GM12878 (cell line): ENCODE measurements around the gene LCE1A. TPM values are rescaled to one million over a fixed set of nuclear protein-coding genes. Genes with fewer than 3 reads are reported as not detected.

ENCODE experiments used
- ATAC-seq: fragments of 200-7000 bp; cut with Tn5 transposase; 3 replicates; pipeline ENCODE4 v1.9.1; 2020; ENCODE audit warnings: mild to moderate bottlenecking, moderate library complexity
- BruUV-seq: library from RNA; stranded (reverse); fragments of 400-500 nt; replicated peaks from 2 replicates; lab custom pipeline; 2021; lab: Mats Ljungman, UMichigan
- CTCF ChIA-PET: fragments of 300-600 bp; sonication (Branson Sonifier 250); formaldehyde crosslinking; extraction: SDS; loops from one replicate; lab custom pipeline; 2021; ENCODE audit warnings: inconsistent platforms; lab: Yijun Ruan, JAX
- POLR2A ChIA-PET: fragments of 350-600 bp; formaldehyde crosslinking; extraction: SDS; loops from one replicate; lab custom pipeline; 2021; ENCODE audit warnings: inconsistent platforms; lab: Charles Lee
- RAD21 ChIA-PET: fragments of 300-600 bp; sonication (Branson Sonifier 250); formaldehyde crosslinking; loops from one replicate; lab custom pipeline; 2023; ENCODE audit warnings: antibody characterized with exemption; ENCODE audit not compliant: unreplicated experiment; lab: Charles Lee
- SMC1A ChIA-PET: fragments of 300-600 bp; sonication (Branson Sonifier 250); formaldehyde crosslinking; loops from one replicate; lab custom pipeline; 2023; ENCODE audit not compliant: unreplicated experiment, uncharacterized antibody; lab: Charles Lee
- DNase-seq: peaks from one replicate; pipeline ENCODE4 v3.0.0-alpha.2; 2011; ENCODE audit warnings: low read depth, low spot score
- FAIRE-seq: peaks from 3 replicates; lab custom pipeline; 2011; peaks lifted over from hg19 to GRCh38; lab: Jason Lieb, UNC
- H2AFZ ChIP-seq: 2 replicates; pipeline ENCODE4 v1.6.0; 2011; ENCODE audit warnings: low read depth, low read length, control low read depth; ENCODE audit not compliant: control insufficient read depth
- H3K27ac ChIP-seq: 2 replicates; pipeline ENCODE4 v1.5.1; 2011; ENCODE audit warnings: control low read depth; ENCODE audit not compliant: control insufficient read depth, insufficient read depth
- H3K27me3 ChIP-seq, 2 experiments: replicated peaks in 1 of 2; 2 replicates each; pipeline versions ENCODE4 v1.6.0 to v1.6.1; 2011; ENCODE audit warnings: low read length in 1 of 2; ENCODE audit not compliant: control insufficient read depth in 2 of 2, insufficient read depth in 2 of 2
- H3K36me3 ChIP-seq, 2 experiments: 2 replicates each; pipeline ENCODE4 v1.5.1; 2011; ENCODE audit warnings: low read length in 1 of 2; ENCODE audit not compliant: control insufficient read depth in 2 of 2, insufficient read depth in 2 of 2
- H3K4me1 ChIP-seq: 2 replicates; pipeline ENCODE4 v1.6.1; 2011; ENCODE audit warnings: mild to moderate bottlenecking, low read length, moderate library complexity, mixed read lengths; ENCODE audit not compliant: control insufficient read depth, insufficient read depth
- H3K4me2 ChIP-seq: 2 replicates; pipeline ENCODE4 v1.6.0; 2011; ENCODE audit warnings: control low read depth; ENCODE audit not compliant: control insufficient read depth, insufficient read depth
- H3K4me3 ChIP-seq: fragments of 200-600 bp; sonication (generic); 2 replicates; pipeline ENCODE4 v1.5.1; 2016
- H3K79me2 ChIP-seq: 2 replicates; pipeline ENCODE4 v1.6.0; 2011; ENCODE audit warnings: low read length; ENCODE audit not compliant: control insufficient read depth, insufficient read depth
- H3K9ac ChIP-seq: 2 replicates; pipeline ENCODE4 v1.8.0; 2011; ENCODE audit warnings: low read length, control low read depth, mixed read lengths; ENCODE audit not compliant: control insufficient read depth, insufficient read depth
- H3K9me3 ChIP-seq: replicated peaks from 3 replicates; pipeline ENCODE4 v1.5.1; 2011; ENCODE audit warnings: mild to moderate bottlenecking, low read length; ENCODE audit not compliant: control insufficient read depth, insufficient read depth
- H4K20me1 ChIP-seq: 2 replicates; pipeline ENCODE4 v1.6.0; 2011; ENCODE audit not compliant: control insufficient read depth, insufficient read depth
- CREB1 ChIP-seq: IDR thresholded peaks from 2 replicates; pipeline ENCODE4 v1.6.1; 2012; ENCODE audit warnings: low read depth, mild to moderate bottlenecking, inconsistent platforms
- DPF2 ChIP-seq: fragments of 450-650 bp; IDR thresholded peaks from 2 replicates; pipeline ENCODE4 v1.6.1; 2017; ENCODE audit warnings: mild to moderate bottlenecking
- HDAC2 ChIP-seq: fragments of 200-600 bp; sonication (generic); IDR thresholded peaks from 2 replicates; pipeline ENCODE4 v1.6.1; 2017
- IKZF1 ChIP-seq: fragments of 450-650 bp; conservative IDR thresholded peaks from 2 replicates; pipeline ENCODE4 v1.6.1; 2017; ENCODE audit warnings: antibody characterized with exemption, mild to moderate bottlenecking
- JUNB ChIP-seq: IDR thresholded peaks from 2 replicates; pipeline ENCODE4 v1.6.1; 2016; ENCODE audit warnings: antibody characterized with exemption, mild to moderate bottlenecking
- MTA3 ChIP-seq: IDR thresholded peaks from 2 replicates; pipeline ENCODE4 v1.6.1; 2012; ENCODE audit warnings: low read length, inconsistent platforms, borderline replicate concordance
- NFYA ChIP-seq: IDR thresholded peaks from 2 replicates; pipeline ENCODE4 v1.6.1; 2011; ENCODE audit warnings: low read depth, mild to moderate bottlenecking, low read length, improper control_type of control experiment, borderline replicate concordance
- NR2C2 ChIP-seq: IDR thresholded peaks from 2 replicates; pipeline ENCODE4 v1.6.1; 2011; ENCODE audit warnings: borderline replicate concordance, low read depth; ENCODE audit not compliant: control insufficient read depth, insufficient read length
- PML ChIP-seq: IDR thresholded peaks from 2 replicates; pipeline ENCODE4 v1.6.1; 2012; ENCODE audit warnings: low read length, inconsistent platforms
- RFX5 ChIP-seq: IDR thresholded peaks from 2 replicates; pipeline ENCODE4 v1.6.1; 2011; ENCODE audit warnings: low read depth, low read length, improper control_type of control experiment
- SMAD5 ChIP-seq: IDR thresholded peaks from 2 replicates; pipeline ENCODE4 v1.6.1; 2016; ENCODE audit warnings: antibody characterized with exemption, low read depth
- SMC3 ChIP-seq: IDR thresholded peaks from 2 replicates; pipeline ENCODE4 v1.6.1; 2011; ENCODE audit warnings: low read length, improper control_type of control experiment, borderline replicate concordance
- TAF1 ChIP-seq: IDR thresholded peaks from 2 replicates; pipeline ENCODE4 v1.6.1; 2011; ENCODE audit warnings: mild to moderate bottlenecking, low read depth, low read length, borderline replicate concordance
- TARDBP ChIP-seq: IDR thresholded peaks from 2 replicates; pipeline ENCODE4 v1.6.1; 2016; ENCODE audit warnings: borderline replicate concordance
- ZNF217 ChIP-seq: fragments of 450-650 bp; IDR thresholded peaks from 2 replicates; pipeline ENCODE4 v1.6.1; 2017; ENCODE audit warnings: antibody characterized with exemption, mild to moderate bottlenecking
- ZNF592 ChIP-seq: fragments of 450-650 bp; IDR thresholded peaks from 2 replicates; pipeline ENCODE4 v1.6.1; 2017; ENCODE audit warnings: mild to moderate bottlenecking, moderate library complexity
- WGBS: methylation state at CpG from one replicate; pipeline ENCODE4 v1.1.6; 2016; ENCODE audit warnings: low lambda C conversion rate; ENCODE audit not compliant: insufficient replicate concordance, insufficient coverage; ENCODE audit errors: missing lambda C conversion rate; 5-methylcytosine and 5-hydroxymethylcytosine counted together
- in situ Hi-C: fragments of 300-500 bp; cut with MboI; formaldehyde crosslinking; loops from 9 replicates; pipeline ENCODE4 v1.14.3; 2018; ENCODE audit warnings: mixed read lengths
- intact Hi-C: fragments of 100-400 bp; cut with micrococcal nuclease; formaldehyde crosslinking; loops from one replicate; pipeline ENCODE4 v1.14.2; 2022; ENCODE audit not compliant: unreplicated experiment
- polyA plus RNA-seq, 11 experiments: library from polyadenylated mRNA; depleted of rRNA in 4 of 11; unstranded in 6 of 11; stranded (reverse) in 5 of 11; fragments of >200 nt; fragmentation: Nextera tagmentation in 4 of 11; fragmentation: Illumina TruSeq in 1 of 11; extraction: Ambion mirVana in 4 of 11; extraction: Trizol in 1 of 11; gene quantifications; 1 replicate in 1 of 11; 2 replicates in 10 of 11; pipeline versions ENCODE4 v1.2.1 to v1.2.3, GENCODE V29; 2011 to 2016; ENCODE audit warnings: inconsistent platforms in 2 of 11, missing spikeins in 2 of 11, low read depth in 1 of 11
- total RNA-seq, 4 experiments: library from RNA; depleted of rRNA in 3 of 4; stranded (reverse); fragments of >200 nt in 3 of 4; fragmentation: Illumina TruSeq in 1 of 4; extraction: Trizol in 1 of 4; gene quantifications; 2 replicates each; pipeline versions ENCODE4 v1.2.1 to v1.2.3, GENCODE V29; 2013 to 2021
- TF ChIP-seq, protein P1 (sequence below): IDR thresholded peaks from 2 replicates; pipeline ENCODE4 v1.6.1; 2011; ENCODE audit warnings: borderline replicate concordance, low read depth, mild to moderate bottlenecking, moderate library complexity, mixed read lengths, low read length; ENCODE audit not compliant: insufficient read depth; ENCODE audit errors: extremely low read length
- TF ChIP-seq, protein P2 (sequence below): fragments of 450-650 bp; IDR thresholded peaks from 2 replicates; pipeline ENCODE4 v1.6.1; 2016; ENCODE audit warnings: mild to moderate bottlenecking

Gene LCE1A
- total and polyA plus RNA-seq, 10 of the 15 experiments (the other 5 are each of a cell fraction or from before 2014, with no cell fraction given), result not detected

GRCh38 chr1:152783095-152783494 lies 44.2 kb upstream of the LCE1A start:
- no peak for FAIRE-seq
- TF ChIP-seq, protein P1, sequence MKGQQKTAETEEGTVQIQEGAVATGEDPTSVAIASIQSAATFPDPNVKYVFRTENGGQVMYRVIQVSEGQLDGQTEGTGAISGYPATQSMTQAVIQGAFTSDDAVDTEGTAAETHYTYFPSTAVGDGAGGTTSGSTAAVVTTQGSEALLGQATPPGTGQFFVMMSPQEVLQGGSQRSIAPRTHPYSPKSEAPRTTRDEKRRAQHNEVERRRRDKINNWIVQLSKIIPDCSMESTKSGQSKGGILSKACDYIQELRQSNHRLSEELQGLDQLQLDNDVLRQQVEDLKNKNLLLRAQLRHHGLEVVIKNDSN, result no peak
- TF ChIP-seq CREB1 (no peak), MTA3 (no peak), IKZF1 (no peak), NFYA (no peak), HDAC2 (no peak), DPF2 (no peak), RFX5 (no peak), JUNB (no peak), TARDBP (no peak), TAF1 (no peak), SMAD5 (no peak), SMC3 (no peak), NR2C2 (no peak), ZNF217 (no peak), PML (no peak), ZNF592 (no peak)
- TF ChIP-seq, protein P2, sequence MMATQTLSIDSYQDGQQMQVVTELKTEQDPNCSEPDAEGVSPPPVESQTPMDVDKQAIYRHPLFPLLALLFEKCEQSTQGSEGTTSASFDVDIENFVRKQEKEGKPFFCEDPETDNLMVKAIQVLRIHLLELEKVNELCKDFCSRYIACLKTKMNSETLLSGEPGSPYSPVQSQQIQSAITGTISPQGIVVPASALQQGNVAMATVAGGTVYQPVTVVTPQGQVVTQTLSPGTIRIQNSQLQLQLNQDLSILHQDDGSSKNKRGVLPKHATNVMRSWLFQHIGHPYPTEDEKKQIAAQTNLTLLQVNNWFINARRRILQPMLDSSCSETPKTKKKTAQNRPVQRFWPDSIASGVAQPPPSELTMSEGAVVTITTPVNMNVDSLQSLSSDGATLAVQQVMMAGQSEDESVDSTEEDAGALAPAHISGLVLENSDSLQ, result no peak
- Histone ChIP-seq H4K20me1 (no peaks in the 10 kb centered on the region), H2AFZ (no peak overlapping the region), H3K9me3 (no peaks in the 10 kb centered on the region; the same call in 2 of the 3 replicates), H3K79me2 (no peaks in the 10 kb centered on the region), H3K9ac (no peak overlapping the region), H3K36me3 (no peaks in the 10 kb centered on the region), H3K4me2 (no peak overlapping the region), H3K27ac (no peak overlapping the region), H3K4me3 (no peak overlapping the region), H3K4me1 (no peaks in the 10 kb centered on the region), H3K27me3 (peaks cover 0 to 8% of the 10 kb centered on the region in 2 experiments)
- in situ Hi-C loops, result no loop called here
- no peak for ATAC-seq
- BruUV-seq, result no TSS peak
- ChIA-PET POLR2A (no interaction called here), RAD21 (no interaction called here), SMC1A (no interaction called here), CTCF (no interaction called here)
- no peak for DNase-seq
- 0% methylated on average over 2 of the region's 2 CpGs for WGBS
- intact Hi-C loops, result no loop called here
